GM21619 (cell line): ENCODE results near the gene KRTAP5-6.
"Not testable (repeated sequence)": the region's sequence is repeated elsewhere in the genome, so short reads cannot be mapped to it uniquely, and the experiment has no call there.

Source experiments
- ATAC-seq: cut with Tn5 transposase; IDR thresholded peaks from one replicate; pipeline ENCODE4 v1.9.1; 2021; ENCODE audit not compliant: unreplicated experiment

Gene KRTAP5-6

GRCh38 chr11:1661454-1662269 is 35.3 kb upstream of the KRTAP5-6 start:
- not testable (repeated sequence) for ATAC-seq

GRCh38 chr11:1662699-1663283 is 34.2 kb upstream of the KRTAP5-6 start:
- ATAC-seq = not testable (repeated sequence)

GRCh38 chr11:1665313-1665712 is 31.7 kb upstream of the KRTAP5-6 start:
- ATAC-seq = no peak

GRCh38 chr11:1667121-1667850 is 29.7 kb upstream of the KRTAP5-6 start:
- ATAC-seq = no peak

GRCh38 chr11:1667906-1668305 is 29.1 kb upstream of the KRTAP5-6 start:
- ATAC-seq = no peak

- ATAC-seq = no peak
Measured at GRCh38 chr11:1668911-1669473, 28.0 kb upstream of the KRTAP5-6 start.

- no peak for ATAC-seq
Measured at GRCh38 chr11:1669546-1670218, 27.3 kb upstream of the KRTAP5-6 start.

GRCh38 chr11:1670457-1670856 is 26.5 kb upstream of the KRTAP5-6 start:
- ATAC-seq = not testable (repeated sequence)

GRCh38 chr11:1670905-1671371 is 26.1 kb upstream of the KRTAP5-6 start:
- ATAC-seq = no peak

- no peak for ATAC-seq
Measured at GRCh38 chr11:1671658-1672057, 25.3 kb upstream of the KRTAP5-6 start.

- no peak for ATAC-seq
Measured at GRCh38 chr11:1672613-1673350, 24.2 kb upstream of the KRTAP5-6 start.

- no peak for ATAC-seq
Measured at GRCh38 chr11:1673446-1674172, 23.4 kb upstream of the KRTAP5-6 start.

- no peak for ATAC-seq
Measured at GRCh38 chr11:1674173-1675131, 22.5 kb upstream of the KRTAP5-6 start.

GRCh38 chr11:1675536-1676228 is 21.3 kb upstream of the KRTAP5-6 start:
- no peak for ATAC-seq

GRCh38 chr11:1676229-1676740 is 20.7 kb upstream of the KRTAP5-6 start:
- ATAC-seq = no peak

GRCh38 chr11:1679881-1680280 is 17.1 kb upstream of the KRTAP5-6 start:
- ATAC-seq = no peak

GRCh38 chr11:1682225-1682905 is 14.6 kb upstream of the KRTAP5-6 start:
- ATAC-seq = no peak
